Choroid plexus epithelial cell (primary cell): ENCODE results near the gene FRS3.

Source experiments
- DNase-seq: peaks from one replicate; pipeline ENCODE4 v3.0.0-alpha.2; 2010; ENCODE audit warnings: low read depth
- H3K4me3 ChIP-seq: 2 replicates; pipeline ENCODE4 v1.5.1; 2011; ENCODE audit warnings: low read depth, mild to moderate bottlenecking, control low read depth, low read length, moderate library complexity
- TF ChIP-seq, protein P1 (sequence below): conservative IDR thresholded peaks from 2 replicates; pipeline ENCODE4 v1.5.1; 2011; ENCODE audit warnings: low read depth, mild to moderate bottlenecking, control low read depth, inconsistent platforms, low read length, moderate library complexity

Gene FRS3

DNA sequence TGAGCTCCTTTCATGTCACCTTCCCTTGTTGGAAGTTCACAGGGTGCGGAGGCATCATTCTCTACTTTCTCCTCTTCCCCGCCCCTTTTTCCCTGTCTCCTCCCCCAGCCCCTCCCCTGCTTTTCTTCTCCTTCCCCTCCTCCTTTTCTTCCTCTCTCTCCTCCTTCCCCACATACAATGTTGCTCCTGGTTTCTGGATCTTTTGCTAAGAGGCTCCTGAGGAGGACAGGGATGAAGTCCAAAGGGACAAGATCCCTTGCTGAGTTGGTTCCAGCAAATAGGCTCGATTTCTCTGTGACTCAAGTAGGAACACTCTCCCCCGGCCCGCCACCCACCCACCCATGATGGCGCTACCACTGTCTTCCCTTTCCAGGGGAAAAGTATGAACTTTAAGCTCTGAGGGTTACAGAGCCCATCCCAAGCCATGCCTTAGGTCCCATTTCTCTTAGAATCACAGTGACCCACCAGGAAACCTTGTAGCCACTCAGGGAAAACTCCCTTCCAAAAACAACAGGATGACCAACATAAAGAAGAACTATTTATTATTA lies 43.4 kb downstream of the FRS3 start:
- DNase-seq: no peak
- H3K4me3 ChIP-seq: no peak overlapping the region
- TF ChIP-seq, protein P1, sequence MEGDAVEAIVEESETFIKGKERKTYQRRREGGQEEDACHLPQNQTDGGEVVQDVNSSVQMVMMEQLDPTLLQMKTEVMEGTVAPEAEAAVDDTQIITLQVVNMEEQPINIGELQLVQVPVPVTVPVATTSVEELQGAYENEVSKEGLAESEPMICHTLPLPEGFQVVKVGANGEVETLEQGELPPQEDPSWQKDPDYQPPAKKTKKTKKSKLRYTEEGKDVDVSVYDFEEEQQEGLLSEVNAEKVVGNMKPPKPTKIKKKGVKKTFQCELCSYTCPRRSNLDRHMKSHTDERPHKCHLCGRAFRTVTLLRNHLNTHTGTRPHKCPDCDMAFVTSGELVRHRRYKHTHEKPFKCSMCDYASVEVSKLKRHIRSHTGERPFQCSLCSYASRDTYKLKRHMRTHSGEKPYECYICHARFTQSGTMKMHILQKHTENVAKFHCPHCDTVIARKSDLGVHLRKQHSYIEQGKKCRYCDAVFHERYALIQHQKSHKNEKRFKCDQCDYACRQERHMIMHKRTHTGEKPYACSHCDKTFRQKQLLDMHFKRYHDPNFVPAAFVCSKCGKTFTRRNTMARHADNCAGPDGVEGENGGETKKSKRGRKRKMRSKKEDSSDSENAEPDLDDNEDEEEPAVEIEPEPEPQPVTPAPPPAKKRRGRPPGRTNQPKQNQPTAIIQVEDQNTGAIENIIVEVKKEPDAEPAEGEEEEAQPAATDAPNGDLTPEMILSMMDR: no peak

- TF ChIP-seq, protein P1: peak; percentile 68
- H3K4me3 ChIP-seq: peak within 1 kb of the TSS; percentile 64
- DNase-seq: peak; percentile 94
These were observed 44.1 kb downstream of the FRS3 start, which contains the start of gene TFEB for GRCh38 chr6:41735427-41736185. TFEB (minus strand) TSS chr6:41735608; CDS start chr6:41691213, 44,395 bp downstream.

- DNase-seq: peak; percentile 84
- TF ChIP-seq, protein P1: no peak
- H3K4me3 ChIP-seq: peak overlapping the region; percentile 64
These were observed 44.9 kb downstream of the FRS3 start for GRCh38 chr6:41734666-41735426.

DNA sequence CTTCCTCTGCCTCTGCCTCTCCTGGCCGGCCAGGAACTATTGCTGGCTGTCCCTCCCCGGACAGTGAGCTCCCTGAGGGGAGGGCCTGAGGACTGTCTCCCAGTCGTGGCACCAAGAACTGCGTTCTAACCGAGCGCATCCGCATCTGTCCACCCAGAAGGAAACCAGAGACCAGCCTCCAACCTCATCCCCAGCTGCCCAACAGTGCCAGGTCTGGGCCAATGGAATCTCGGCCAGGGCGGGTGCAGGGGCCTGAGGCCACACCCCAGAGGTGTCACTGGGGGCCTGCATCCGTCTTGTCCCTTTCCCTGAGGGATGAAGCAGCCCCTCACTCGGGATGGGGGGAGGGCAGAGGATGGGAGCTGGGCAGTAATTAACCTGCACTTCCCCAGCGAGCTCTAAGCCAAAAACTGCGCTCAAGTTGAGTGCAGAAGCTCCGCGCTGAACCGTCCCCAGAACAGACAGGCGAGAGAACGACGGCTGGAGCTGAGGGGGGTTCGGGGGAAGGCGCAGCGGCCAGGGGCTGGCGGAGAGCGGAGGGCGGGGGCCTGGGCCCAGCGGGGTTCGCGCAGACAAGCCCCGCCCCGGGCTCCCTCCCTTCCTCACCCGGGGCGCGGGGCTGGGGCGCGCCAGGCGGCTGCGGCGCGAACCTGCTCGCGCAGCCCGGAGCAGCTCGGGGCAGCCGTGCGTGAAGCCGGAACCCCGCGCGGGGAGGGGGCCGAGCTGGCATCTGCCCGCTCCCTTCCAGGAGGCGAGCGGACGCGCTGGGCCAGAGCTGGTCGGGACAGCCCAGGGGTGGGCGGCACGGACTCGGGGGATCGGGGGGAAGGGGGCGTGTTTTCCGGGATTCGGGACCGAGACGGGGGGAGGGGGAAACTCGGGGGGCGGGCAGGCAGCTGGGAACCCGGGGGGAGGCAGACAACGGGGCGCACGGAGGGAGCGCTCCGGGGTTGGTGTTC lies 45.7 kb downstream of the FRS3 start:
- peak; percentile 83 for DNase-seq
- H3K4me3 ChIP-seq: peak overlapping the region; percentile 64
- TF ChIP-seq, protein P1: no peak

- DNase-seq: no peak
- peak overlapping the region; percentile 64 for H3K4me3 ChIP-seq
- TF ChIP-seq, protein P1: no peak
These were observed 46.4 kb downstream of the FRS3 start for GRCh38 chr6:41733360-41733706.

- TF ChIP-seq, protein P1: no peak
- peak overlapping the region; percentile 28 for H3K4me3 ChIP-seq
- peak; percentile 67 for DNase-seq
These were observed 46.9 kb downstream of the FRS3 start for GRCh38 chr6:41732591-41733359.
